ENCODE measurements around the gene EYA4.

DNA sequence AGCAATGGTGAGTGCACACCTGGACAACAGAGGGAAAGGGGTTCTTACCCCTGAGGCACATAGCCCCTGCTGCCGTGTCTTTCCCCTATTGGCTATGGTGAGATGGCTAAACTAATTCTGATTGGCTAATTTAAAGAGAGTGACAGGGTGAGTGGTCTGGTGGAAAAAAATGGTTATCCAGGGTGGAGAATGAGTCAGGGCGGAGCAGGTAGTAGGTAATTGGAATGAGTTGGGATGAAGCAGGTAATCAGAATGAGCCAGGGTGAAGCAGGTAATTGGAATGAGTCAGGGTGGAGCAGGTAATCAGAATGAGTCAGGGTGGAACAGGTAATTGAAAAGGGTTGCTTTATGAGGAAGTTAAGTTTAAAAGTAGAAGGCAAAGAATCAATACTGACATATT, 200.3 kb downstream of the EYA4 start:
- TF ChIP-seq ZNF121 (CRISPR knock-in tag; IDR thresholded peaks at IDR 0.05): no peak
- TF ChIP-seq, protein P1, sequence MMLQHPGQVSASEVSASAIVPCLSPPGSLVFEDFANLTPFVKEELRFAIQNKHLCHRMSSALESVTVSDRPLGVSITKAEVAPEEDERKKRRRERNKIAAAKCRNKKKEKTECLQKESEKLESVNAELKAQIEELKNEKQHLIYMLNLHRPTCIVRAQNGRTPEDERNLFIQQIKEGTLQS (CRISPR knock-in tag; conservative IDR thresholded peaks at IDR 0.05): no peak
- TF ChIP-seq, protein P2, sequence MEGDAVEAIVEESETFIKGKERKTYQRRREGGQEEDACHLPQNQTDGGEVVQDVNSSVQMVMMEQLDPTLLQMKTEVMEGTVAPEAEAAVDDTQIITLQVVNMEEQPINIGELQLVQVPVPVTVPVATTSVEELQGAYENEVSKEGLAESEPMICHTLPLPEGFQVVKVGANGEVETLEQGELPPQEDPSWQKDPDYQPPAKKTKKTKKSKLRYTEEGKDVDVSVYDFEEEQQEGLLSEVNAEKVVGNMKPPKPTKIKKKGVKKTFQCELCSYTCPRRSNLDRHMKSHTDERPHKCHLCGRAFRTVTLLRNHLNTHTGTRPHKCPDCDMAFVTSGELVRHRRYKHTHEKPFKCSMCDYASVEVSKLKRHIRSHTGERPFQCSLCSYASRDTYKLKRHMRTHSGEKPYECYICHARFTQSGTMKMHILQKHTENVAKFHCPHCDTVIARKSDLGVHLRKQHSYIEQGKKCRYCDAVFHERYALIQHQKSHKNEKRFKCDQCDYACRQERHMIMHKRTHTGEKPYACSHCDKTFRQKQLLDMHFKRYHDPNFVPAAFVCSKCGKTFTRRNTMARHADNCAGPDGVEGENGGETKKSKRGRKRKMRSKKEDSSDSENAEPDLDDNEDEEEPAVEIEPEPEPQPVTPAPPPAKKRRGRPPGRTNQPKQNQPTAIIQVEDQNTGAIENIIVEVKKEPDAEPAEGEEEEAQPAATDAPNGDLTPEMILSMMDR (IDR thresholded peaks at IDR 0.05): no peak
- no peak for TF ChIP-seq ZNF263 (CRISPR knock-in tag; IDR thresholded peaks at IDR 0.05; ENCODE audit: low read depth)
- TF ChIP-seq, protein P3, sequence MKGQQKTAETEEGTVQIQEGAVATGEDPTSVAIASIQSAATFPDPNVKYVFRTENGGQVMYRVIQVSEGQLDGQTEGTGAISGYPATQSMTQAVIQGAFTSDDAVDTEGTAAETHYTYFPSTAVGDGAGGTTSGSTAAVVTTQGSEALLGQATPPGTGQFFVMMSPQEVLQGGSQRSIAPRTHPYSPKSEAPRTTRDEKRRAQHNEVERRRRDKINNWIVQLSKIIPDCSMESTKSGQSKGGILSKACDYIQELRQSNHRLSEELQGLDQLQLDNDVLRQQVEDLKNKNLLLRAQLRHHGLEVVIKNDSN (CRISPR knock-in tag; IDR thresholded peaks at IDR 0.05): no peak
